ENCODE results near the gene PLCL1. TPM values are rescaled to one million over a fixed set of nuclear protein-coding genes. Genes with fewer than 3 reads are reported as not detected.

PLCL1 gene
- total RNA-seq, 1 experiment from 2014 or later: 0.07 TPM

GRCh38 chr2:197848602-197849001 is 44.2 kb downstream of the PLCL1 start (continued):
- no peak for TF ChIP-seq CTCF (IDR thresholded peaks at IDR 0.05 in 2 of 3, conservative IDR thresholded peaks at IDR 0.05 in 1 of 3; ENCODE audit: borderline replicate concordance in 1 of 3, insufficient read depth in 1 of 3, low read depth in 2 of 3, low read length in 2 of 3)
- TF ChIP-seq MAX (IDR thresholded peaks at IDR 0.05): no peak
- TF ChIP-seq EGR1 (IDR thresholded peaks at IDR 0.05; ENCODE audit: low read depth): no peak
- TF ChIP-seq ELF1 (IDR thresholded peaks at IDR 0.05; ENCODE audit: borderline replicate concordance, low read depth): no peak
- no peak for TF ChIP-seq CEBPB (IDR thresholded peaks at IDR 0.05; ENCODE audit: low read depth)
- no peak for TF ChIP-seq EZH2phosphoT487 (IDR thresholded peaks at IDR 0.05; ENCODE audit: borderline replicate concordance)
- TF ChIP-seq ZFX (IDR thresholded peaks at IDR 0.05): no peak
- no peak for TF ChIP-seq ATF3 (IDR thresholded peaks at IDR 0.05)
- no peak for TF ChIP-seq JUND (IDR thresholded peaks at IDR 0.05)
- TF ChIP-seq SRF (IDR thresholded peaks at IDR 0.05; ENCODE audit: low read depth): no peak
- no peak for TF ChIP-seq ZNF274 (IDR thresholded peaks at IDR 0.05; ENCODE audit: low read depth, low read length)
- no peak for TF ChIP-seq TCF7L2 (IDR thresholded peaks at IDR 0.05; ENCODE audit: borderline replicate concordance, extremely low read depth, insufficient read depth, insufficient read length)

GRCh38 chr2:197850882-197851450 is 46.6 kb downstream of the PLCL1 start:
- Histone ChIP-seq H3K4me1 (ENCODE audit: control insufficient read depth in 1 of 2, insufficient read depth in 2 of 2, low read length in 2 of 2) (no peaks in the 10 kb centered on the region), H3K4me3 (replicated peaks in 1 of 2; ENCODE audit: low read depth in 1 of 2, low read length in 2 of 2) (no peak overlapping the region), H3K36me3 (ENCODE audit: control insufficient read depth in 1 of 2, insufficient read depth in 2 of 2, low read length in 2 of 2) (no peaks in the 10 kb centered on the region), H3K9ac (ENCODE audit: low read length) (no peak overlapping the region), H3K79me2 (ENCODE audit: insufficient read depth, low read length) (no peaks in the 10 kb centered on the region), H3K4me2 (ENCODE audit: low read length) (no peak overlapping the region), H4K20me1 (ENCODE audit: insufficient read depth) (no peaks in the 10 kb centered on the region), H3K27me3 (ENCODE audit: insufficient read depth, low read length) (peaks cover 59% of the 10 kb centered on the region), H2AFZ (ENCODE audit: low read depth, low read length, poor library complexity, severe bottlenecking) (no peak overlapping the region), H3K9me3 (ENCODE audit: control insufficient read depth in 1 of 2, insufficient read depth in 1 of 2, low read depth in 1 of 2, low read length in 2 of 2) (no peaks in the 10 kb centered on the region), H3K27ac (ENCODE audit: low read depth, low read length) (no peak overlapping the region), H3K9me2 (ENCODE audit: insufficient read depth) (no peaks in the 10 kb centered on the region)
- intact Hi-C loops (cut with micrococcal nuclease): no loop called here
- DNase-seq (ENCODE audit: low read depth, low spot score) (no peak), ATAC-seq (no peak)
- ChIA-PET POLR2A (no interaction called here), CTCF (no interaction called here), RAD21 (ENCODE audit: low non-redundant PET in 1 of 2, low total read pairs in 2 of 2, uncharacterized antibody in 2 of 2, unreplicated experiment in 2 of 2) (no interaction called here)
- no TSS peak for BruUV-seq (replicated peaks)
- TF ChIP-seq RAD21 (IDR thresholded peaks at IDR 0.05; ENCODE audit: low read depth): no peak
- no peak for TF ChIP-seq CTCF (IDR thresholded peaks at IDR 0.05 in 2 of 3, conservative IDR thresholded peaks at IDR 0.05 in 1 of 3; ENCODE audit: borderline replicate concordance in 1 of 3, insufficient read depth in 1 of 3, low read depth in 2 of 3, low read length in 2 of 3)
- TF ChIP-seq TCF7L2 (IDR thresholded peaks at IDR 0.05; ENCODE audit: borderline replicate concordance, extremely low read depth, insufficient read depth, insufficient read length): no peak
- TF ChIP-seq EZH2 (IDR thresholded peaks at IDR 0.05): no peak
- TF ChIP-seq YY1 (IDR thresholded peaks at IDR 0.05; ENCODE audit: extremely low read depth, insufficient replicate concordance, low read depth, low read length): no peak
- no peak for TF ChIP-seq SIN3A (IDR thresholded peaks at IDR 0.05; ENCODE audit: low read depth)
- no peak for TF ChIP-seq CBX3 (IDR thresholded peaks at IDR 0.05; ENCODE audit: low read depth)
- TF ChIP-seq FOSL1 (IDR thresholded peaks at IDR 0.05; ENCODE audit: low read depth): no peak
- TF ChIP-seq EZH2phosphoT487 (IDR thresholded peaks at IDR 0.05; ENCODE audit: borderline replicate concordance): no peak

Measured in HCT116 (cell line).